Activated T-cell treated with anti-CD3 and anti-CD28 coated beads, Interleukin-2, amount 50 U/mL, for 48 hours (primary cell): ENCODE data around the gene AP4E1.
"Not testable (repeated sequence)": the region's sequence is repeated elsewhere in the genome, so short reads cannot be mapped to it uniquely, and the experiment has no call there.

Experiments
- DNase-seq, 2 experiments: peaks; one replicate each; pipeline ENCODE4 v3.0.0-alpha.2; 2020

The AP4E1 gene

GRCh38 chr15:50954837-50955236 lies 46.4 kb downstream of the AP4E1 start:
- DNase-seq = not testable (repeated sequence)

- no peak for DNase-seq
Measured at GRCh38 chr15:50959717-50960116, 51.2 kb downstream of the AP4E1 start.

- DNase-seq = no peak
Measured at GRCh38 chr15:50964075-50964474, 55.6 kb downstream of the AP4E1 start.

GRCh38 chr15:50968353-50968752 lies 59.9 kb downstream of the AP4E1 start:
- no peak for DNase-seq

- no peak for DNase-seq
Measured at GRCh38 chr15:50970524-50970923, 62.0 kb downstream of the AP4E1 start.

- no peak for DNase-seq
Measured at GRCh38 chr15:50971115-50971514, 62.6 kb downstream of the AP4E1 start.

GRCh38 chr15:50971542-50971941 lies 63.1 kb downstream of the AP4E1 start:
- DNase-seq = no peak

- no peak for DNase-seq
Measured at GRCh38 chr15:50973605-50974004, 65.1 kb downstream of the AP4E1 start.

- DNase-seq = no peak
Measured at GRCh38 chr15:50977162-50977561, 68.7 kb downstream of the AP4E1 start.

GRCh38 chr15:50978580-50978979 lies 70.1 kb downstream of the AP4E1 start:
- DNase-seq = no peak

- DNase-seq = no peak
Measured at GRCh38 chr15:50979041-50979440, 70.6 kb downstream of the AP4E1 start.

- DNase-seq = no peak
Measured at GRCh38 chr15:50993598-50993997, 85.1 kb downstream of the AP4E1 start.

- no peak for DNase-seq
Measured at GRCh38 chr15:50996641-50997040, 88.2 kb downstream of the AP4E1 start.

GRCh38 chr15:50997371-50998051 lies 89.0 kb downstream of the AP4E1 start:
- no peak for DNase-seq

GRCh38 chr15:51004103-51004551 lies 95.6 kb downstream of the AP4E1 start:
- no peak for DNase-seq

GRCh38 chr15:51006336-51006985 lies 98.0 kb downstream of the AP4E1 start:
- DNase-seq = no peak

- no peak for DNase-seq
Measured at GRCh38 chr15:51007131-51007666, 98.7 kb downstream of the AP4E1 start.

GRCh38 chr15:51011212-51011611 lies 102.7 kb downstream of the AP4E1 start:
- DNase-seq = no peak

- DNase-seq = no peak
Measured at GRCh38 chr15:51016615-51017014, 108.1 kb downstream of the AP4E1 start.

- DNase-seq = no peak
Measured at GRCh38 chr15:51022206-51022605, 113.7 kb downstream of the AP4E1 start.

- no peak for DNase-seq
Measured at GRCh38 chr15:51023499-51023898, 115.0 kb downstream of the AP4E1 start.

GRCh38 chr15:51024735-51025453 lies 116.4 kb downstream of the AP4E1 start:
- no peak for DNase-seq

- DNase-seq = no peak
Measured at GRCh38 chr15:51025454-51025846, 117.0 kb downstream of the AP4E1 start.
